GM19452 (cell line): ENCODE data around the gene ANKS1A.

Source experiments
- ATAC-seq: cut with Tn5 transposase; IDR thresholded peaks from one replicate; pipeline ENCODE4 v1.9.1; 2021; ENCODE audit not compliant: unreplicated experiment

ANKS1A gene

GRCh38 chr6:34957231-34957783 is 68.3 kb downstream of the ANKS1A start:
- no peak for ATAC-seq

GRCh38 chr6:34958734-34959133 is 69.7 kb downstream of the ANKS1A start:
- no peak for ATAC-seq

DNA sequence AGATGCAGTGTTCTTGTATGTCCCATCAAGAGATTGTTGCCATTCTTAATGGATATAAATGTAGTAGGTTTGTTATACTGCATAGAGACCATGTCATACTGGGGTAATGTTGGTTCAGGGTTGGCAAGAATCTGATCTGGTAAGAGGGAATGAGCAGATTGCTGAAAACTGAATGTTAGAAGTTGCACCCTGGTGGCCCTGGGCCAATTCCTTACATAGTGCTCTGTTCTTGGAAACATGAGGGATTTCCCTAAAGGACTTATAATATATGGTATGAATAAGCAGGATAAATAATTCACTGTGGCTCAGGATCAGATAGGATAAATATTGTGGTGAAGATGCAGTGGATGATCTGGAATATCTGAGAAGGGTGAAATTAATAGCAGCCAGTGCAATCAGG is 70.2 kb downstream of the ANKS1A start:
- no peak for ATAC-seq

DNA sequence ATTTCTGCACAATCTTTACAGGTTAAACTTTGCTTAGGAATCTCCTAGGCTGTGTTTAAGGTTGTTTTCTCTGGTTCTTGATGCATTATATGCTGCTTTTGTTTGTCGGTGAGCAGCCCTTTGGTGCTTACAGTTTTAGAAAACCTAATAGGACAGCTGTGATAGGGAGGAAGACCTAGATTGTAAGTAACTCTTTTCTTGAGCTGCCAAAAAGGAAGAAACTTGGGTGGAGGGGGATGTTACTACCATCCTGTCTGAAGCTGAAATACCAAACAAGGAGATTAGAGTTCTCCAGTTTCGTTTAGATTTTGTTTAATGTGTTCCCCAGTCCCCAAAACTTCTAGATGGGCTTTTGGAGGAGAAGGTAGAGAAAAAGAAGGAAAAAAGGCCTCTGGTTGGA is 72.0 kb downstream of the ANKS1A start:
- ATAC-seq, result no peak

DNA sequence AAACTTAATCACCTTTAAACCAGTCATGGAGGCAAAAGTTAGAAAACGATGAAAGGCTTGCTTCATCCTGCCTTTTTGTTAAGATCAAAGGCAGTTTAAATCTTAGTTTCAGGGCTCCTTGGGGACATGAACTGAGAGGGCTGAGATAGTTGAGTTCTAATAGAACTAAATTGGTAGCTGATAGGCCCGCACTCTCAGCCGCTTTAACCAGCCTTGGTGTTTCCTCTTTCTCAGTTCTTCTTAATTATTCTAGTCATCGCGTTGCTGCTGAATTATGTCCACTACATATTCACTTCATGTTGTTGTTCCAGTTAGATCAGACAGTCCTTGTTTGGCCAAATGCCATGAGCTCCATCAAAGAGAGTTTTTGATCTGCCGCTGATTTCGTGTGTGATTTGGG is 72.5 kb downstream of the ANKS1A start:
- ATAC-seq, result no peak

- ATAC-seq, result no peak
Measured at GRCh38 chr6:34964564-34964963, 75.5 kb downstream of the ANKS1A start.

- no peak for ATAC-seq
Measured at GRCh38 chr6:34967461-34967860, 78.4 kb downstream of the ANKS1A start.

DNA sequence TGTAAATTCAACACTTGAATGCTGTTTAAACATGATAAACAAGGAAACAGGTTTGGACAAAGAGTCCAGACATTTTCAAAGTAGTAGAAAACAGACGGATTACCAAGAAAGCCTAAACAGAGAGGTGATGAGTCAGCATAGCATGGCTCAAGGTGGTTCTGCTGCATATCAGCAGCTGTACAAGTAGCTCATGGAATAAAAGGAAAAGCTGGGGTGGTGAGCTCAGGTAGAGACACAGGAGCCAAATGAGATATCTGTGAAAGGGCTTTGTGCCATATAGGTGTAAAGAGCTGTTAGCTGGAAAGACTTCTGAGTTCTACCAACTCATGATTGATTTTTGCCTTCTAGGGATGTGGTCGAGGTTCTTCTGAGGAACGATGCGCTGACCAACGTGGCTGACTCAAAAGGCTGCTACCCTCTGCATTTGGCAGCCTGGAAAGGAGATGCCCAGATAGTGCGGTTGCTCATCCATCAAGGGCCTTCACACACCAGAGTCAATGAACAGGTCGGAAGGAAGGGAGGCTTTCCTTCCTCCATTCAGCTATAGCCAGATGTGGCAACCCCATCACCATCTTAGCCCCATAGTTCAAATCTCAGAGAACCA is 80.7 kb downstream of the ANKS1A start:
- ATAC-seq, result no peak

- ATAC-seq, result no peak
Measured at GRCh38 chr6:34970488-34970887, 81.4 kb downstream of the ANKS1A start.

DNA sequence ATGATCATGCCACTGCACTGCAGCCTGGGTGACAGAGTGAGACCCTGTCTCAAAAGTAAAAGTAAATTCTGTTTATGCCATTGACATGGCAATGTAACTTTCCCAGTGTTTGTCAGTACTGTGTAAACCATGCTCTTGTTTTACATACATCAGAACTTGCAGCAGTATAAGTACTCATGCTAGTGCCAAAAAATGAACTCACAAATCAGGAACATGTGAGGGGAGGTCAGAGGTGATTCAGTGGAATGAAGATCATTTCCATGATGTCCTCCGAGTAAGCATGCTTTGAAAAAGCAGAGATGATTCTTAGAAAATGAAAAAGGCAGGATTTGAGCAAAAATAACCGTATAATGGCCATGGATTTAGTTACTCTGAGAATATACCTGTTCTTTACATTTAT is 81.9 kb downstream of the ANKS1A start:
- no peak for ATAC-seq

DNA sequence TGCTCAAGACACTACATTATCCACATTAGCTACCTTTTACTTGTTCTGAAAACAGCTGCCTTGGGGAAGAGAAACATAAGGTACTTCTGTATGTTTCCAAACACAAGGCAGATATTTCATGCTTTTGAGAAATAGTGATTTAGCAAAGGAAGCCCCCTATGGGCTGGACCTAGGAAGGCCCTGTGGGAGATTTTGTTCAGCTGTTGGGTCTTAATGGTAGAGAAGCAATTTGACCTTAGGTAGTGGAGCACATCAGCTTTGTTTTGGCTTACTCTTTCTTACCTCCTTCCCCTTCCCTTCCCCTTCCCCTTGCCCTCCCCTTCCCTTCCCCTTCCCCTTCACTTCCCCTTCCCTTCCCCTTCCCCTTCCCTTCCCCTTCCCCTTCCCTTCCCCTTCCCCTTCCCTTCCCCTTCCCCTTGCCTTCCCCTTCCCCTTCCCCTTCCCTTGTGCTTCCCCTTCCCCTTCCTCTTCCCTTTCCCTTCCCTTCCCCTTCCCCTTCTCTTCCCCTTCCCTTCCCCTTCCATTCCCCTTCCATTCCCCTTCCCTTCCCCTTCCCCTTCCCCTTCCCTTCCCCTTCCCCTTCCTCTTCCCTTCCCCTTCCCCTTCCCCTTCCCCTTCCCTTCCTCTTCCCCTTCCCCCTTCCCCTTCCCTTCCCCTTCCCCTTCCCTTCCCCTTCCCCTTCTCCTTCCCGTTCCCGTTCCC is 84.6 kb downstream of the ANKS1A start:
- ATAC-seq, result no peak

DNA sequence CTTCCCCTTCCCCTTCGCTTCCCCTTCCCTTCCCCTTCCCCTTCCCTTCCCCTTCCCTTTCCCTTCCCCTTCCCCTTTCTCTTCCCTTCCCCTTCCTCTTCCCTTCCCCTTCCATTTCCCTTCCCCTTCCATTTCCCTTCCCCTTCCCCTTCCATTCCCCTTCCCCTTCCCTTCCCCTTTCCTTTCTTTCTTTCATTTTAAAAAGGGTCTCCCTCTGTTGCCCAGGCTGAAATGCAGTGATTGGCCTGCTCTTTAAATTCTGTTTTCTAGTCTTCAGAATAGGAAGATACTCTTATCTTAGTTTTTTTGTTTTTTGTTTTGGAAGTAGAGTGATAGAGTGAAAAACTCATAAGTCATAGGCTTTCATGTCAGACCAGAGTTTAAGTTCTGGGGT is 85.2 kb downstream of the ANKS1A start:
- ATAC-seq, result no peak

GRCh38 chr6:34976239-34976638 is 87.2 kb downstream of the ANKS1A start:
- no peak for ATAC-seq

DNA sequence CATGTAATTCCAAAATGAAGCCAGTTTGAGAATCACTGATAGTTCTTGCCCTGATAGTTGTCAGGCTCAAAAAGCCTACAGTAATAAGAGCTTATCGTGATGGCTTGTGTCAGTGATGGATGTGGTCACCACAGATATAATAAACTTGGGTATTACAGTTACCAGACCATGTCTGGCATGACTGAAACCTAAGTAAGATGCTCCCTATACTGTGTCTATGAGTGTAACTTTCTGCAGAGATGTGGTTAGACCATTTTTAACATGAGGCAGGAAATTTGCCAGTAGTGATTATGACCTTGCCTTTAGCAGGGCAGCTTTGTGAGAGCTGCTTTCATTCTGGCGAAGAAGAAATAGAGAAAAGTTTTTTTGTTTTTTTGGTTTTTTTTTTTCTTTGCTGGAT is 90.2 kb downstream of the ANKS1A start:
- ATAC-seq, result no peak

DNA sequence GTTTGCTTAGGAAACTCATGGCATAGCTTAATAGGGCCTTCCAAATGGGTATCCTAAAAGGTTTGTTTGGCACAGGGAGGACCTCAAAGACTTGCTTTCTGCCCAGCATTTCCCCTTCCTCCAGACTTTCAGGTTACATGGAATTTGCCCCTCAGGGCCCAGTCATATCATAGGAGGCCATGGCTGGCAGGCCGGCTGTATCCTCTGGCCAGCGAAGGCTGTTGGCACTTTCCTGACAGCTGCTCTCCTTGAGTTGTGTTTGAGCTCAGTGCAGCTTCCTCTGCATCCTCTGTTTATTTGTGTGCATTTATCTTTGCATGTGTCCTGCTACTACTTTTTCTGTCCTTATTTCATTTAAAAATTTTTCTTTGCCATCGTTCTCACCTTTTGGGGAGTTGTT is 90.9 kb downstream of the ANKS1A start:
- no peak for ATAC-seq

DNA sequence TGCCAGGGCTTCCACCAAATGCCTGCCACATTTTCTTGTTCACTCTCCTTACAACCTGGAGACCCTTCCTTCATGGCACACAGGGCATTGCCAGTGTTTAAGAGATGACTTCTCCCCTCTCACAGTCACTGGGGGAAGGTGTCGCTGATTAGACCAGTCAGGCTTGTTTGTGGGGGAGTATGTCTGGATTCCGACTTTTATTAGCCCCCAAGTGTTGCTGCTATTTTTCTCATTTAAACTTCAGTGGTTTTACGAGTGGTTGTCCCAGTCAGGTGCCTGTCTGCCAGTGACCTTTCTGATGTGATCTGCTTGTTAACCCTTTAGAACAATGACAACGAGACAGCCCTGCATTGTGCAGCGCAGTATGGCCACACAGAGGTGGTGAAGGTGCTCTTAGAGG is 92.3 kb downstream of the ANKS1A start:
- ATAC-seq, result no peak

GRCh38 chr6:34981951-34982350 is 92.9 kb downstream of the ANKS1A start:
- no peak for ATAC-seq

DNA sequence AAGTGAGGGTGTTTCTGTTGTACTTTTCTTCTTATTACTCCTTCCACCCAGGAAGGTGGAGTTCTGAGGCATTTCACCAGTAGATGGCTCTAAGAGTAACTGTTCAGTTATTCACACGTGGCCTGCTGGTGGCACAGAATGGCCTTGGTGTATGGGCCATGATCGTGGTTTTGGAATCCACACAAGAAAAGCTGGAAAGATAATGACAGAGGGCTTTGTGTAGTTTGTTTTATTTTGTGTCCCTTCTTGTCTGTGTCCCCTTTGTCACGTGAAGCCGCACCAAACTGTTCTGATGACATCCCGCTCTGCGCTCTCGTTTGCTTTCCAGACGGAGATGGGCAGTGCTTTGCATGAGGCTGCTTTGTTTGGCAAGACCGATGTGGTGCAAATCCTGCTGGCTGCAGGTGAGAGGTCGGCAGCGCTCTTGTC is 93.4 kb downstream of the ANKS1A start:
- ATAC-seq, result no peak

- no peak for ATAC-seq
Measured at GRCh38 chr6:34984416-34984815, 95.4 kb downstream of the ANKS1A start.

DNA sequence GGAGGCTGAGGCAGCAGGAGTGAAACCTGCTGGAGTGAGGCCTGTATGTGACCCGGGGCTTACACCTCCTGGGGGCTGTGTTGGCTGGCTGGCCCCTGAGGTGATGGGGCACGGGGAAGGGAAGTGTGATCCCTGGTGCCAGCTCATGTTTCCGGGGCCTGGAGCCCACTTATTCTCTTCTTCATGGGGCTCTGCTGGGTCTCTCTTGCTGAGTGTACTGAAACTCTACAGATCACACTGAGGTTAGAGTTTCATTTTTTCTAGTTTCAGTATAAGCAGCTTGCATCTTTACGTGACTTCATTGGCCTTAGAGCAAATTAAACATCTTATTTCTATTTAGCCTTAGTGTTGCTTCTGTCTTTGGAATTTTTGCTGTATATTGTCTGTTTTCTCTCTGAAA is 96.2 kb downstream of the ANKS1A start:
- no peak for ATAC-seq

GRCh38 chr6:34986845-34987246 is 97.8 kb downstream of the ANKS1A start:
- ATAC-seq, result no peak

GRCh38 chr6:34987506-34987905 is 98.5 kb downstream of the ANKS1A start:
- no peak for ATAC-seq
